ENCODE measurements around the gene ALKBH3.

The ALKBH3 gene

GRCh38 chr11:43880640-43881159 lies at the start of gene ALKBH3:
ALKBH3 (plus strand) TSS chr11:43880831; CDS start chr11:43882653, 1,822 bp downstream.
- peak; percentile 93 for DNase-seq

GRCh38 chr11:43830928-43831440 lies 49.6 kb upstream of the ALKBH3 start:
- peak; percentile 67 for DNase-seq

- DNase-seq: no peak
Observed at GRCh38 chr11:43832536-43832935, 48.1 kb upstream of the ALKBH3 start.

- no peak for DNase-seq
Observed at GRCh38 chr11:43833657-43834073, 47.0 kb upstream of the ALKBH3 start.

- no peak for DNase-seq
Observed at GRCh38 chr11:43834286-43834685, 46.3 kb upstream of the ALKBH3 start.

GRCh38 chr11:43835104-43835503 lies 45.5 kb upstream of the ALKBH3 start:
- no peak for DNase-seq

- DNase-seq: no peak
Observed at GRCh38 chr11:43837879-43838278, 42.8 kb upstream of the ALKBH3 start.

- no peak for DNase-seq
Observed at GRCh38 chr11:43842021-43842420, 38.6 kb upstream of the ALKBH3 start.

GRCh38 chr11:43845816-43846215 lies 34.8 kb upstream of the ALKBH3 start:
- DNase-seq: no peak

- DNase-seq: peak; percentile 73
Observed at GRCh38 chr11:43852057-43852636, 28.5 kb upstream of the ALKBH3 start.

- no peak for DNase-seq
Observed at GRCh38 chr11:43853781-43854180, 26.9 kb upstream of the ALKBH3 start.

GRCh38 chr11:43856993-43857392 lies 23.6 kb upstream of the ALKBH3 start:
- no peak for DNase-seq

- DNase-seq: no peak
Observed at GRCh38 chr11:43861141-43861540, 19.5 kb upstream of the ALKBH3 start.

- DNase-seq: no peak
Observed at GRCh38 chr11:43866520-43866919, 14.1 kb upstream of the ALKBH3 start.

- DNase-seq: no peak
Observed at GRCh38 chr11:43866969-43867368, 13.7 kb upstream of the ALKBH3 start.

GRCh38 chr11:43868852-43869567 lies 11.6 kb upstream of the ALKBH3 start:
- DNase-seq: peak; percentile 54

GRCh38 chr11:43871051-43871450 lies 9.6 kb upstream of the ALKBH3 start:
- DNase-seq: no peak

GRCh38 chr11:43872995-43873394 lies 7.6 kb upstream of the ALKBH3 start:
- no peak for DNase-seq

- no peak for DNase-seq
Observed at GRCh38 chr11:43874078-43874477, 6.6 kb upstream of the ALKBH3 start.

- DNase-seq: no peak
Observed at GRCh38 chr11:43874738-43875137, 5.9 kb upstream of the ALKBH3 start.

GRCh38 chr11:43879789-43880639 lies 617 bp upstream of the ALKBH3 start:
- no peak for DNase-seq

GRCh38 chr11:43892851-43893250 lies 12.2 kb downstream of the ALKBH3 start:
- DNase-seq: no peak

GRCh38 chr11:43894546-43894945 lies 13.9 kb downstream of the ALKBH3 start:
- DNase-seq: no peak
